Spleen (tissue), 7 donors: Measurements from ENCODE around the gene DTNA.

Experiments used
- POLR2A ChIP-seq, 3 donors: fragments of 450-650 bp; IDR thresholded peaks; one replicate each; pipeline ENCODE4 v1.5.1; 2017; ENCODE audit warnings: antibody characterized with exemption in 3 of 3, mild to moderate bottlenecking in 1 of 3
- POLR2AphosphoS5 ChIP-seq, 3 donors: sonication (generic); formaldehyde crosslinking; IDR thresholded peaks; one replicate each; pipeline ENCODE4 v1.5.1; 2017; ENCODE audit warnings: antibody characterized with exemption in 3 of 3
- TF ChIP-seq, protein P1 (sequence below), 11 experiments: fragments of 200-600 bp in 7 of 11; fragments of 450-650 bp in 4 of 11; sonication (generic) in 4 of 11; IDR thresholded peaks in 8 of 11; conservative IDR thresholded peaks in 3 of 11; 1 replicate in 7 of 11; 2 replicates in 4 of 11; pipeline versions ENCODE4 v1.4.0 to v1.8.0; 2016 to 2021; ENCODE audit warnings: antibody characterized with exemption in 11 of 11, inconsistent platforms in 4 of 11, mild to moderate bottlenecking in 1 of 11
- donor health status: DM: no; HTN: no; CAD: no; lungs with moderate emphysema.
- donor health status: DM: no; HTN: no; CAD: no.
- donor health status: DM: no; HTN: no; CAD: no.

DNA sequence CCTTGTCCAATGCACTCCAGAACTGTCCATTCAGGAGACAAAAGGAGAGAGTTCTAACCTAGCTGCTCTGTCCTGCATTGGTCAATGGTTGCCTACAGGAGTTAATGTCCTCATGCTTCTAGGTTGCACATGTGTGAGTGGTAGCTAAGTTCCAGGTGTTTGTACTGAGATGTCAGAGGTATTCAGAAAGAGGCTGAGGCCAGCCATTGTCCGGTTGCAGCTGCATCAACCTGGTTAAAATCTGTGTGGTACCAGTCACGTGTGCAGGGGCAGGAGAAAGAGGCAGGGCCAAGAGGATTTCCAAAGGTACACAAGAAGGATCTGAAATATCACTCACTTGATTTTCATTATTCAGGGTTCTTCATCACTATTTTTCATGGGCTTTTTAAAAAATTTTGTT lies 70.8 kb downstream of the DTNA start:
- TF ChIP-seq, protein P1, sequence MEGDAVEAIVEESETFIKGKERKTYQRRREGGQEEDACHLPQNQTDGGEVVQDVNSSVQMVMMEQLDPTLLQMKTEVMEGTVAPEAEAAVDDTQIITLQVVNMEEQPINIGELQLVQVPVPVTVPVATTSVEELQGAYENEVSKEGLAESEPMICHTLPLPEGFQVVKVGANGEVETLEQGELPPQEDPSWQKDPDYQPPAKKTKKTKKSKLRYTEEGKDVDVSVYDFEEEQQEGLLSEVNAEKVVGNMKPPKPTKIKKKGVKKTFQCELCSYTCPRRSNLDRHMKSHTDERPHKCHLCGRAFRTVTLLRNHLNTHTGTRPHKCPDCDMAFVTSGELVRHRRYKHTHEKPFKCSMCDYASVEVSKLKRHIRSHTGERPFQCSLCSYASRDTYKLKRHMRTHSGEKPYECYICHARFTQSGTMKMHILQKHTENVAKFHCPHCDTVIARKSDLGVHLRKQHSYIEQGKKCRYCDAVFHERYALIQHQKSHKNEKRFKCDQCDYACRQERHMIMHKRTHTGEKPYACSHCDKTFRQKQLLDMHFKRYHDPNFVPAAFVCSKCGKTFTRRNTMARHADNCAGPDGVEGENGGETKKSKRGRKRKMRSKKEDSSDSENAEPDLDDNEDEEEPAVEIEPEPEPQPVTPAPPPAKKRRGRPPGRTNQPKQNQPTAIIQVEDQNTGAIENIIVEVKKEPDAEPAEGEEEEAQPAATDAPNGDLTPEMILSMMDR (IDR thresholded peaks at IDR 0.05 in 8 of 11, conservative IDR thresholded peaks at IDR 0.05 in 3 of 11) = no peak
- no peak for TF ChIP-seq POLR2AphosphoS5 (IDR thresholded peaks at IDR 0.05)
- no peak for TF ChIP-seq POLR2A (IDR thresholded peaks at IDR 0.05)
